Thoracic aorta (tissue), 2 donors: ENCODE measurements around the gene NIPSNAP3A. TPM values are rescaled to one million over a fixed set of nuclear protein-coding genes. Genes with fewer than 3 reads are reported as not detected.

Experiments used
- ATAC-seq: fragments of 150-250 bp; one replicate; pipeline ENCODE4 v1.8.0; 2017; ENCODE audit warnings: low read depth; ENCODE audit not compliant: insufficient number of reproducible peaks, low FRiP score
- DNase-seq: peaks from one replicate; pipeline ENCODE4 v3.0.0-alpha.2; 2020; ENCODE audit warnings: low spot score
- H3K27ac ChIP-seq, 2 donors: fragments of 200-600 bp; sonication (generic); 1 replicate in 1 of 2; 2 replicates in 1 of 2; pipeline ENCODE4 v1.5.1; 2016; ENCODE audit warnings: mild to moderate bottlenecking in 2 of 2, moderate library complexity in 2 of 2
- H3K27me3 ChIP-seq: fragments of 200-600 bp; sonication (generic); replicated peaks from 2 replicates; pipeline ENCODE4 v1.6.0; 2016; ENCODE audit warnings: mild to moderate bottlenecking; ENCODE audit not compliant: insufficient read depth
- H3K36me3 ChIP-seq: fragments of 200-600 bp; sonication (generic); one replicate; pipeline ENCODE4 v1.5.1; 2016
- H3K4me1 ChIP-seq, 2 donors: fragments of 200-600 bp; sonication (generic); 1 replicate in 1 of 2; 2 replicates in 1 of 2; pipeline versions ENCODE4 v1.5.1 to v1.6.0; 2016; ENCODE audit warnings: low read depth in 2 of 2, mild to moderate bottlenecking in 1 of 2; ENCODE audit not compliant: control insufficient read depth in 1 of 2
- H3K4me3 ChIP-seq: fragments of 200-600 bp; sonication (generic); 2 replicates; pipeline ENCODE4 v1.5.1; 2016; ENCODE audit warnings: mild to moderate bottlenecking
- H3K9me3 ChIP-seq: fragments of 200-600 bp; sonication (generic); 2 replicates; pipeline ENCODE4 v1.5.1; 2016
- CTCF ChIP-seq: fragments of 200-600 bp; sonication (generic); IDR thresholded peaks from one replicate; pipeline ENCODE4 v1.5.1; 2019; ENCODE audit warnings: antibody characterized with exemption
- total RNA-seq, 2 donors: library from RNA; depleted of rRNA; stranded (reverse); fragments of >200 nt; gene quantifications; one replicate each; pipeline versions ENCODE4 v1.1.0 to v1.2.3, GENCODE V29; 2016

The NIPSNAP3A gene
- total RNA-seq, 2 donors from 2014 or later = 19.2 to 42.6 TPM

GRCh38 chr9:104802110-104802509 lies 54.6 kb downstream of the NIPSNAP3A start:
- H3K27ac ChIP-seq = no peak overlapping the region
- H3K27me3 ChIP-seq = no peaks in the 10 kb centered on the region
- H3K4me1 ChIP-seq = no peaks in the 10 kb centered on the region
- no peaks in the 10 kb centered on the region for H3K9me3 ChIP-seq
- H3K4me3 ChIP-seq = no peak overlapping the region
- peaks cover 48% of the 10 kb centered on the region for H3K36me3 ChIP-seq
- no peak for DNase-seq
- ATAC-seq = no peak
- TF ChIP-seq CTCF = no peak

- no peak for TF ChIP-seq CTCF
- no peaks in the 10 kb centered on the region for H3K4me1 ChIP-seq
- H3K36me3 ChIP-seq = peaks cover 48% of the 10 kb centered on the region
- DNase-seq = no peak
- H3K9me3 ChIP-seq = no peaks in the 10 kb centered on the region
- H3K27me3 ChIP-seq = no peaks in the 10 kb centered on the region
- ATAC-seq = no peak
- no peak overlapping the region for H3K4me3 ChIP-seq
- no peak overlapping the region for H3K27ac ChIP-seq
These were observed 55.4 kb downstream of the NIPSNAP3A start for GRCh38 chr9:104802906-104803305.

- ATAC-seq (no peak), DNase-seq (no peak)
- TF ChIP-seq CTCF = no peak
- no peaks in the 10 kb centered on the region for H3K27me3 ChIP-seq
- H3K27ac ChIP-seq = no peak overlapping the region
- no peaks in the 10 kb centered on the region for H3K9me3 ChIP-seq
- no peak overlapping the region for H3K4me3 ChIP-seq
- H3K36me3 ChIP-seq = peaks cover 46% of the 10 kb centered on the region
- no peaks in the 10 kb centered on the region for H3K4me1 ChIP-seq
These were observed 58.0 kb downstream of the NIPSNAP3A start for GRCh38 chr9:104805441-104805840.

GRCh38 chr9:104808035-104808614 lies 60.6 kb downstream of the NIPSNAP3A start:
- Histone ChIP-seq H3K27ac (no peak overlapping the region), H3K4me1 (no peaks in the 10 kb centered on the region), H3K9me3 (no peaks in the 10 kb centered on the region), H3K4me3 (no peak overlapping the region), H3K27me3 (no peaks in the 10 kb centered on the region), H3K36me3 (peaks cover 34% of the 10 kb centered on the region)
- no peak for TF ChIP-seq CTCF
- no peak for ATAC-seq
- DNase-seq = no peak

Other genes with a start within 250 kb of the NIPSNAP3A start
- gene OR13F1, start 243.4 kb upstream of the NIPSNAP3A start, total RNA-seq = not detected
- not detected for gene OR13C4, start 220.5 kb upstream of the NIPSNAP3A start, total RNA-seq
- not detected for gene OR13C3, start 210.8 kb upstream of the NIPSNAP3A start, total RNA-seq
- gene OR13C8, start 178.5 kb upstream of the NIPSNAP3A start, total RNA-seq = not detected
- not detected for gene OR13C5, start 148.3 kb upstream of the NIPSNAP3A start, total RNA-seq
- not detected for gene OR13C2, start 142.1 kb upstream of the NIPSNAP3A start, total RNA-seq
- gene OR13C9, start 129.5 kb upstream of the NIPSNAP3A start, total RNA-seq = not detected
- gene OR13D1, start 53.2 kb upstream of the NIPSNAP3A start, total RNA-seq = not detected
- gene NIPSNAP3B, start 16.4 kb downstream of the NIPSNAP3A start, total RNA-seq = 1 to 10 TPM; 6.4 to 7.7 TPM
- gene ABCA1, start 180.5 kb downstream of the NIPSNAP3A start, total RNA-seq = 10 to 100 TPM; 48.1 to 79.7 TPM